Measurements from ENCODE around the gene CTSL. TPM values are rescaled to one million over a fixed set of nuclear protein-coding genes. Genes with fewer than 3 reads are reported as not detected.
A peak's percentile ranks its signal among the peaks of the same experiment; 100 is the strongest.

CTSL gene
- total and polyA plus RNA-seq, 2 of the 13 experiments (the other 11 are each of a cell fraction or from before 2014, with no cell fraction given) = 78.1 to 113 TPM

- peak; percentile 90 for TF ChIP-seq ZNF234 (CRISPR knock-in tag; conservative IDR thresholded peaks at IDR 0.05)
- TF ChIP-seq ZBTB10 (CRISPR knock-in tag; IDR thresholded peaks at IDR 0.05; ENCODE audit: borderline replicate concordance) = peak; percentile 95; the same call in 1 of the 2 replicates
- TF ChIP-seq ZNF614 (CRISPR knock-in tag; IDR thresholded peaks at IDR 0.05; ENCODE audit: borderline replicate concordance) = peak; percentile 29; the same call in 1 of the 2 replicates
- TF ChIP-seq LBX2 (CRISPR knock-in tag; IDR thresholded peaks at IDR 0.05; ENCODE audit: borderline replicate concordance) = no peak
- no peak for TF ChIP-seq MAZ (IDR thresholded peaks at IDR 0.05; ENCODE audit: borderline replicate concordance, low read depth, low read length)
- TF ChIP-seq MAZ (CRISPR knock-in tag; IDR thresholded peaks at IDR 0.05; ENCODE audit: low read depth) = peak; percentile 48; the same call in 1 of the 2 replicates
- peak; percentile 87; the same call in 1 of the 2 replicates for TF ChIP-seq KIAA2018 (CRISPR knock-in tag; IDR thresholded peaks at IDR 0.05; ENCODE audit: borderline replicate concordance)
- peak; percentile 15; the same call in 1 of the 2 replicates for TF ChIP-seq HNF4A (CRISPR knock-in tag; IDR thresholded peaks at IDR 0.05)
- peak; percentile 69; the same call in 1 of the 2 replicates for TF ChIP-seq RNF2 (conservative IDR thresholded peaks at IDR 0.05; ENCODE audit: low read depth)
- no peak for TF ChIP-seq EP300 (IDR thresholded peaks at IDR 0.05; ENCODE audit: low read depth in 2 of 2, low read length in 2 of 2)
- peak; percentile 17; the same call in 1 of the 2 replicates for TF ChIP-seq EP300 (CRISPR knock-in tag; IDR thresholded peaks at IDR 0.05; ENCODE audit: borderline replicate concordance)
- no peak for TF ChIP-seq JARID2 (CRISPR knock-in tag; IDR thresholded peaks at IDR 0.05; ENCODE audit: insufficient replicate concordance)
- peak; percentile 89; the same call in 1 of the 2 replicates for TF ChIP-seq EEA1 (CRISPR knock-in tag; IDR thresholded peaks at IDR 0.05; ENCODE audit: borderline replicate concordance)
- TF ChIP-seq ATAD3A (CRISPR knock-in tag; IDR thresholded peaks at IDR 0.05) = no peak
- TF ChIP-seq ZNF7 (CRISPR knock-in tag; IDR thresholded peaks at IDR 0.05) = no peak
Measured at GRCh38 chr9:87725900-87726709, at the start of gene CTSL (continued).
